ENCODE measurements around the gene CARD19.

Gene CARD19, protein sequence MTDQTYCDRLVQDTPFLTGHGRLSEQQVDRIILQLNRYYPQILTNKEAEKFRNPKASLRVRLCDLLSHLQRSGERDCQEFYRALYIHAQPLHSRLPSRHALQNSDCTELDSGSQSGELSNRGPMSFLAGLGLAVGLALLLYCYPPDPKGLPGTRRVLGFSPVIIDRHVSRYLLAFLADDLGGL

DNA sequence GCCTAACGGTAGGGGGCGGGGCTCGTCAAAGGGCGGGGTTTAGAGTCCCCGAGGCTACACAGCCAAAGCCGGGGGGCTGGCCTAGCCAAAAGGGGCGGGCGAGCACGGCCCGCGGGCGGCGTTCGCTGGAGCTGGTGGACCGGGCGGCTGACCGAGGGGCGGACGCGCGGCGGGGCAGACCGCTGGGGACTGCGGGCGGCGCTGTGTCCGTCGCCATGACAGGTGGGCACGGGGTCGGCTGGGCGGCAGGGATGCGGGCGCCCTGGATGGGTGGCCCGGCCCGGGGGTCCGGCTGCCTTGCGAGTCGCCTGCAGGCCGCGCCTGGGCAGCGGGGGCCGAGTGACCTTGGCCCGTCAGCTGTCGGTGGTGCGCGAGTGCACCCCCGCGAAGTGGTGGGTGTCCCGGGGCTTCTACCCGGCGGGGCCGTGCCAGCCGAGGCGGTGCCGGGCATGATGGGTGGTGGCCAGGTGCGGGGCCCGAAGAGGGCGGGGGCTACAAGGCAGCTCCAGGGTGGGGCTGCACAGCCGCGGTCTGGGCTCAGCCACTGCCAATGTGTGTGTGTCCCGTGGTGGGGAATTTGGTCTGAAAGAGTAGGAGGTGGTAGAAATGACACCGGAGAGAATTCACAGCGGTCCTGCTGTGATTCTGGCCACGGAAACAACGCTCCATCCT, at the start of gene CARD19:
CARD19 (plus strand) TSS at position 87 of the 672 bp plus-strand sequence; CDS start at position 216, 129 bp downstream.
- no peak for DNase-seq (ENCODE audit: low read depth in 2 of 2)

- DNase-seq (ENCODE audit: low read depth in 2 of 2), result no peak
These were observed 47.2 kb upstream of the CARD19 start for GRCh38 chr9:93048566-93049448.

- DNase-seq (ENCODE audit: low read depth in 2 of 2), result no peak
These were observed 46.5 kb upstream of the CARD19 start for GRCh38 chr9:93049491-93049890.

DNA sequence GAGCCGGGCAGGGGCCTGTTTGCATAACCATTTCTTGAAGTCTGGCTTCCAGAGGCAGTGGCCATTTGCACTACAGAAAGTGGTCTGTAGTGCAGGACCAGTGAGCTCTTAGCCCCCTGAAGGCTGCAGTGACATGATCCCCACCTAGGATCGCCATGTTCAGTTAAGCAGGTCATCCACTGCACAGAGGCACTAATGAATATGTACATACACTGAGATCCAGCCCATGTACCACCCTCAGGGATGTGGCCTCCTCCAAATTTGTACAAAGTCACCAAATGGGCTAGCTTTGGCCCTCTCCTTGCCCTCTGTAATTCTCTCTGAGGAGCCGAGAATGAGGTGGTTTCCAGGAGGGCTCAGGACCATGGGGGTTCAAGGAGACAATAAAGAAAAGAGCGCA, 45.8 kb upstream of the CARD19 start:
- DNase-seq (ENCODE audit: low read depth in 2 of 2), result no peak

DNA sequence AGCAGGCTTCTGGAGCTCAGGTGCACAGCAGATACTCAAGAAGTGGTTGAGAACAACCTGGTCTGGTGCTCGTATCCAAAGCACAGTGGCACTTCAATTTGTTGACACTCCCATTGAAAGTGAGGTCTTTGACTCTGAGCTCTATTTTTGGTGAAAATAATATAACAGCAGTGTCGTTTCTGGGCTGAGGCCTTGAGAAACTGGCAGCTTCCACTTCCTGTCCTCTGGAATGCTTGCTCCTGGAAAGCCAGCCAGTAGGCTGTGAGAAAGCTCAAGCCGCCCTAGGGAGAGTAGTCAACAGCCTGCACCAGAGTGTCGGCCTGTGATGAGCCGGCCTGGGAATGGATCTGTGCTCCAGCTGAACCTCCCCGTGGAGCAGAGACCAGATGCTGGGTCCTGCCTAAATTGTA, 44.3 kb upstream of the CARD19 start:
- no peak for DNase-seq (ENCODE audit: low read depth in 2 of 2)

DNA sequence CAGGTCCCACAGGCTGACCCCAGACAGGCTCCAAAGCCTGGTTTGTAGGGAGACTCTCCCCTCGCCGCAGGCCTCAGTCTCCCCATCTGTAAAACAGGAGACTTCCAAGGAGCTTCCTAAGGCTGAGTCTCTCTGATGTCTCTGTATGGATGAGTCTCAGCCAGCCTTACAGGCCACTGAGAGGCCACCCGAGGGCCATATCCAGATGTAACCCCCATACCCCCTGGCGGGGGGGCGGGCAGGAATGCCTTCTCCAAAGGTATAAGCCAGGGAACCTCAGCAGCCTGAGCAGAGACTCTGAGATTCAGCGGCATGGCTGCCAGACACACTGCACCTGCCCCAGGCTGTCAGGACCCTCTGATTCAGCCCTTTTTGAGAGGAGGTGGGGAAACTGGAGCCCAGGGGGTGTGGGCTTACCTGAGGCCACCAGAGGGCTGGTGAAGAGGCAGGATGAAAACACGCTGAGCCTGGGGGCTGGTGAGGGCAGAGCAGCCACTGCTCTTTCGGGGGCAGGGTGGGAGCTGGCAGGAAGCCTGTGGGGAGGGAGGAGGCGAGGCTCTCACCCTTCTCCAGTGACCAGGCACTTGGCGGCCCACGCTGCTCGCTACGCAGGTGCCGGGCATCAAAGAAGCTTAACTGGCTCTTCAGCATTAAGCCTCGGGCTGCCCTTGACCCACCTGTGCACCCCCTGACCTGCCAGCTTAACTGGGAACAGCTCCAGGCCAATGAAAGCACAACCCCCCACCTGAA, 43.1 kb upstream of the CARD19 start:
- no peak for DNase-seq (ENCODE audit: low read depth in 2 of 2)

- no peak for DNase-seq (ENCODE audit: low read depth in 2 of 2)
These were observed 42.2 kb upstream of the CARD19 start for GRCh38 chr9:93053781-93054331.

- DNase-seq (ENCODE audit: low read depth in 2 of 2), result no peak
These were observed 41.0 kb upstream of the CARD19 start for GRCh38 chr9:93054758-93055704.

- DNase-seq (ENCODE audit: low read depth in 2 of 2), result no peak
These were observed 38.8 kb upstream of the CARD19 start for GRCh38 chr9:93057042-93057702.

DNA sequence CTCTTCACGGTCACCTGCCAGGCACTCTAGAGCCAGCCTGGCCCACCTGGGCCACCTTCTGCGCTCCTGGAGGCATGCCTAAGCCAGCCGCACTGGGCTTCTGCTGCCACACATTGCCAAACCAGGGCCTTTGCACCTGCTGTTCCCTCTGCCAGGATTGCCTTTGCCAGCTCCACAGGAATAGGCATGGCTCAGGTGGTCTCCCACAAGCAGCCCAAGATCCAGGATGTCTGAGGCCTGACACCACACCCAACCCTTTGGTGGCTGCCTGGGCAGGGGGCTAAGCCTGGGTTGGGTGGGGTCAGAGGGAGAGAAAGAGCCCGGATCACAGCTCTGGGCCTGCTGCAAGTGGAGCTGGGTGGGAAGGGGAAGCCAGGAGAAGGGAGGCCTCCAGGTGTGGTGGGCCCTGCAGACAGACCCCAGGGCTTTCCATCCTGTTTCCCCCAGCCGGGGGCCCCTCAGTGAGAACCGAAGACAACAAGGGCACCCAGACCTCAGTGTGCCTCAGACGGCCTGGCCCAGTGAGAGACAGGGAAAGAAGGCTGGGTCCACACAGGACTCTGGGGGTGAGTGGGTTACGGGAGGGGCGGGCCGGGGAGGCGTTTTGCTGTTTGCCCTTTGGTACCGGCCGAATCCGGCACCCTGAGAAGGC, 38.2 kb upstream of the CARD19 start:
- no peak for DNase-seq (ENCODE audit: low read depth in 2 of 2)

GRCh38 chr9:93058355-93059010, 37.5 kb upstream of the CARD19 start, which contains the start of gene SUSD3:
SUSD3 (plus strand) TSS chr9:93058701; CDS start chr9:93058743, 42 bp downstream.
- no peak for DNase-seq (ENCODE audit: low read depth in 2 of 2)

- DNase-seq (ENCODE audit: low read depth in 2 of 2), result no peak
These were observed 36.9 kb upstream of the CARD19 start for GRCh38 chr9:93059011-93059714.

DNA sequence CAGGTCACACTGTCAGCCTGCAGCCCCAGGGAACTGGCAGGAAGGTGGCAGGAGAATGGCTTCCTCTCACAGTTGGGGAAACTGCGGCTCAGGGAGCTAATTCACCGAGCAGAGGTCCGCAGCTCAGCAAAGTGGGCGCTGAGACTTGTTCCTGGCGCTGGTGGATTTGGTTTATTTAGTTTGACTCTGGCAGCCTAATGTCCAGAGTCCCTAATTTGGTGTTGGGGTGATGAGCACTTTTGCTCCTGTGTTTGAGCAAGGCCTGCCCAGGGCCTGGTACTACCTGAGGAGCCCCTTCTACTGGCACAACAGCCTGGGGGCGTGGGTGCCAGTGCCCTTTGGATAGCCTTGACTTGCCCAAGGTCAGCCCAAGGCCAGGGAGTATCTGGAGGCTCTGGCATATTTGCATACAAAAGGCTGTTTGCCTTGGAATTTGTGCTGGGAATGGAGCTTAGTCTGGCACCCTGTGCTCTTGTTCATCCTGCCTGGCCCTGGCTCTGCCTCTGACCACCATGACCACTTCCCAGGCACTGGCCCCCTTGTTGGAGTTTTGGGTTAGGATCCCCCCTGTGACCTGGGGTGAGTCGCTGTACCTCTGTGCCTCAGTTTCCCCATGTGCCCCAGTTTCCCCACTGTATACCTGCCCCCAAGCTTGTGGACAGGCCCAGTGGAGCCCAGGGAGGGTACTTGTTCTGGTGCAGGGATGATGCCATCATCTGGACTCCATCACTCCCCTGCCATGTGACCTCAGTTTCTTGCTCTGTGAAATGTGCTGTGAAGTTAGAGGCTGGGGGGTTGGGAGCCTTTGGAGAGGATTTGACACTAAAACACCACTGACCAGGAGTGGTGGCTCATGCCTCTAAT, 36.1 kb upstream of the CARD19 start:
- DNase-seq (ENCODE audit: low read depth in 2 of 2), result no peak

DNA sequence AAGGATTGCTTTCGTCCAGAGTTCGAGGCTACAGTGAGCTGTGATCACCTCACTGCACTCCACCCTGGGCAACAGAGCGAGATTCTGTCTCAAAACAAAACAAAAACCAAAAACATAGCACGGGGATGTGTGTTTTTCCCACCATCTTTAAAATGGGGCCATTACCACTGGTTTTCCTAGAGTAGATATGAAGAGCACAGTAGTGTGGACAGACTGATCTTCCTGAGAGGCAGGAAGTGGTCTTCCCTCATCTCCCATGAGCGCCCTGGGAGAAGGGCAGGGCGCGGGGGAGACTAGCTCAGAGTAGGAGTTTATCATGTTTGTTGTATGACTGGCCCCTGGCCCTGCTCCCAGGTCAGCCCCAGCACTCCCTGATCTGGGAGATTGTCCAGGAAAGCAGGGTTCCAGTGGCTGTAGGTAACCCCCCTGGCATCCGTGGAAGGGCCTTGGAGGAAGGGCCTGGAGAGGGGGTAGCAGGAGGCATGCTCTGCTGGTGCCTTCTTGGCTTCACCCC, 35.2 kb upstream of the CARD19 start:
- no peak for DNase-seq (ENCODE audit: low read depth in 2 of 2)

DNA sequence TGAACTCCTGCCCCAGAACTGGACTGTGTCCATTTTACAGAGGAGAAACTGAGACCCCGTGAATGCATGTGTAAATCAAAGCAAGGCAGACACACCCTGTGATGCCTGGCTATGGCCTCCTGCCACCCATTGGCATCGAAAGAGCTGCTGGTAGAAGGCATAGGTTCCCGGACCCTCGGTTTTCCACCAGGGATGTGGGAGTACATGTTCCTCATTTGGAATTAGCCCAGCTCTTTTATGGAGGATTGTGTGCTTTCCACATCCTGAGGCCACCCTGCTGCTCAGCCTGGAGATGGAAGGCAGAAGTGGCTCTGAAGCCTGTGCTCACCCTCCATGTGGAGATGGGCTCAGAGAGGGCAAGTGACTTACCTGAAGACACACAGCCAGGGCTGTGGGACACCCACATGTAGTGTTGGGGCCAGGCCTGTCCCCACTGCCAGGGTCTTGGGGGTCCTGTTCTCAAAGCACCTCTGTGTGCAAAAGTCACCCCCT, 34.7 kb upstream of the CARD19 start:
- no peak for DNase-seq (ENCODE audit: low read depth in 2 of 2)
